PFSK-1 (cell line): ENCODE data around the gene ZCCHC8.

Source experiments
- FOXP2 ChIP-seq: optimal IDR thresholded peaks from 2 replicates; pipeline ENCODE3; 2011; ENCODE audit warnings: borderline replicate concordance, control low read depth, inconsistent platforms; ENCODE audit not compliant: insufficient read depth; ENCODE audit errors: extremely low read length, extremely low read depth
- POLR2AphosphoS5 ChIP-seq: IDR thresholded peaks from 2 replicates; pipeline ENCODE4 v1.6.1; 2012; ENCODE audit warnings: low read depth, mild to moderate bottlenecking, control low read depth, low read length, moderate library complexity
- SIN3A ChIP-seq: IDR thresholded peaks from 2 replicates; pipeline ENCODE4 v1.6.1; 2012; ENCODE audit warnings: mild to moderate bottlenecking, low read length, moderate library complexity, borderline replicate concordance; ENCODE audit not compliant: insufficient read depth
- TAF1 ChIP-seq: IDR thresholded peaks from 2 replicates; pipeline ENCODE4 v1.6.1; 2012; ENCODE audit warnings: low read length, control low read depth, borderline replicate concordance; ENCODE audit not compliant: insufficient read depth
- TF ChIP-seq, protein P1 (sequence below), 2 experiments: IDR thresholded peaks; 2 replicates each; pipeline versions ENCODE4 v1.6.1 to v1.8.0; 2011 to 2012; ENCODE audit warnings: low read depth in 2 of 2, low read length in 2 of 2, control low read depth in 1 of 2, inconsistent platforms in 1 of 2, mild to moderate bottlenecking in 1 of 2, moderate library complexity in 1 of 2; ENCODE audit not compliant: insufficient read depth in 1 of 2

DNA sequence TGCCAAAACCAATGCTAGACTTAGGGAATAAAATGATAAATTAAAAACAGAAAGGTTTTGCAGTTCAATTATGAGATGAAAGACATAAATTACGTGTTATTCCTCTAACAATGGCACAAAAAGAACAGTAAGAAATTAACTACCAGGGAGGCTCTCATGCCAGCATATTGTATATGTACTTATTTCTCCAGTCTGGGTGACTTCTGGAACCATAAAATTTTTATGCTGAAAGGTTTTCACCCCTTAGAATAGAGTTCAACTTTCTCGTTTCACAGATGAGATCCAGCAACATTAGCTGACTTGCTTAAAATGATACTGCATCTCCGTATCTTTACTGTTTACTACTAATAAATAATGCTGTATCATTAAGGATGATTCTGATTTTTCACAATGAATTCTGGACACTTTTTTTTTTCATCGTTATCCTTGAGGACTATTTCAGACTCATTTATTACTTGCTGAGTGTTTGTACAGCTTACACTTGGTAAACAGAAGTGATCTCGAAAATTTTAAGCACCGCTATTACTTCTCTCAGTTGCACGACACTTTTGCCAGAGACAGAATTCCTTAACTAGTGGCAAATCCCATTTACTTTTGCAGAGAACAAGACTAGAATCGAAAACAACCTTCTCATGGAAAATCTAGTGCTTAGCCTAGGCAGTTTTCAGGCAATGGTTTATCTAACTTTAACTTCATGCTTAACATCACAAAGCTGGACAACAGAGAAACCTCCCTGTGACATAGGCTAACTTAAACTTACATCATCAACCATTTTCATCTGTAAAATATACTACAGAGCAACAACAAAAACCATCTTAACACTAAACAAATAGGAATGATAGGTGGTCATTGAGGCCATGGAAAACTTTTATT, 23.4 kb upstream of the ZCCHC8 start:
- TF ChIP-seq SIN3A: no peak
- TF ChIP-seq, protein P1, sequence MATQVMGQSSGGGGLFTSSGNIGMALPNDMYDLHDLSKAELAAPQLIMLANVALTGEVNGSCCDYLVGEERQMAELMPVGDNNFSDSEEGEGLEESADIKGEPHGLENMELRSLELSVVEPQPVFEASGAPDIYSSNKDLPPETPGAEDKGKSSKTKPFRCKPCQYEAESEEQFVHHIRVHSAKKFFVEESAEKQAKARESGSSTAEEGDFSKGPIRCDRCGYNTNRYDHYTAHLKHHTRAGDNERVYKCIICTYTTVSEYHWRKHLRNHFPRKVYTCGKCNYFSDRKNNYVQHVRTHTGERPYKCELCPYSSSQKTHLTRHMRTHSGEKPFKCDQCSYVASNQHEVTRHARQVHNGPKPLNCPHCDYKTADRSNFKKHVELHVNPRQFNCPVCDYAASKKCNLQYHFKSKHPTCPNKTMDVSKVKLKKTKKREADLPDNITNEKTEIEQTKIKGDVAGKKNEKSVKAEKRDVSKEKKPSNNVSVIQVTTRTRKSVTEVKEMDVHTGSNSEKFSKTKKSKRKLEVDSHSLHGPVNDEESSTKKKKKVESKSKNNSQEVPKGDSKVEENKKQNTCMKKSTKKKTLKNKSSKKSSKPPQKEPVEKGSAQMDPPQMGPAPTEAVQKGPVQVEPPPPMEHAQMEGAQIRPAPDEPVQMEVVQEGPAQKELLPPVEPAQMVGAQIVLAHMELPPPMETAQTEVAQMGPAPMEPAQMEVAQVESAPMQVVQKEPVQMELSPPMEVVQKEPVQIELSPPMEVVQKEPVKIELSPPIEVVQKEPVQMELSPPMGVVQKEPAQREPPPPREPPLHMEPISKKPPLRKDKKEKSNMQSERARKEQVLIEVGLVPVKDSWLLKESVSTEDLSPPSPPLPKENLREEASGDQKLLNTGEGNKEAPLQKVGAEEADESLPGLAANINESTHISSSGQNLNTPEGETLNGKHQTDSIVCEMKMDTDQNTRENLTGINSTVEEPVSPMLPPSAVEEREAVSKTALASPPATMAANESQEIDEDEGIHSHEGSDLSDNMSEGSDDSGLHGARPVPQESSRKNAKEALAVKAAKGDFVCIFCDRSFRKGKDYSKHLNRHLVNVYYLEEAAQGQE (IDR thresholded peaks at IDR 0.05; ENCODE audit: insufficient read depth in 1 of 2, low read depth in 2 of 2, low read length in 2 of 2): no peak
- TF ChIP-seq FOXP2: no peak
- TF ChIP-seq POLR2AphosphoS5: no peak
- no peak for TF ChIP-seq TAF1
